NCI-H1048 (cell line): ENCODE results near the gene RTN4.
"Not testable (repeated sequence)": the region's sequence is repeated elsewhere in the genome, so short reads cannot be mapped to it uniquely, and the experiment has no call there.

Experiments
- DNase-seq: peaks from one replicate; lab custom pipeline; 2025; lab: John Stamatoyannopoulos, UW

The RTN4 gene

DNA sequence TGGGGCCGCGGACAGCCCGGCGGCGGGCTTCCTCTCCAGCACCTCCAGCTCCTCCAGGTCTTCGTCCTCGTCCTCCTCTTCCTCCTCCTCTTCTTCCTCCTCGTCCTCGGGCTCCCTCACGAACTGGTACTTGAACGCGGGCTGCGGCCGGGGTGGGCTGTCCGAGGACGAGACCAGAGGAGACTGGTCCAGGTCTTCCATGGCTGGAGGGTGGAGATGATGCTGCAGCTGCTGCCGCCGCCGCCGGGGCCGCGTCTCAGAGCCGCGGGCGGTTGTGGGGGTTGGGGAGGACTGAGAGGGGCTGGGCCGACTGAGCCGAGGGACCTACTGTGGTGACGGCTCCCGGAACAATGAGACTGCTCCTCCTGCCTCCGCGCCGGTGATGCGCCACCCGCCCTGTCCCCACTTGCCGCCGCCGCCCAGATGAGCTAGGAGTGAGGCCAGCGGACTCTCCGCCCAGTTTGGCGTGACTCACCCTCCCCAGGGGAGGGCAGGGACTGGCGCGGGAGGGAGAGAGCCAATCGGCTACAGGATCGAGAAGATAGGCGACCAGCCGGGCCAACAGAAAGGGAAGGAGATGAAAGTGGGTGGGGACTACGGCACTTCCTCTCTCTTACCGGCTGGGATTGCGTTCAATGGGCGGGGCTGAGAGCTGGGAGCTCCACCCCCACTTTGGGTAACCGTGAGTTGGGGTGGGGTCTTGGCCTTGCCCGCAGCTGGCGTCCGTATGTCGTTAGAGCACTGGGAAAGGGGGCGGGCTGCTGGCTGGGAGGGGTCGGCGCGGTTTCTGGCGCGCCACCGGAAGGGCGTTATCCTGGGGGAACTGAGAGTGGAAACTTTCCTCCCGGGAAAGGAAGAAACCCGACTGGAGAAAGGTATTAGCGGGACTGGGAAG is at the start of gene RTN4:
RTN4 (minus strand) TSS at position 352 of the 895 bp plus-strand sequence; CDS start at position 201, 151 bp downstream.
- DNase-seq = peak; percentile 94

DNA sequence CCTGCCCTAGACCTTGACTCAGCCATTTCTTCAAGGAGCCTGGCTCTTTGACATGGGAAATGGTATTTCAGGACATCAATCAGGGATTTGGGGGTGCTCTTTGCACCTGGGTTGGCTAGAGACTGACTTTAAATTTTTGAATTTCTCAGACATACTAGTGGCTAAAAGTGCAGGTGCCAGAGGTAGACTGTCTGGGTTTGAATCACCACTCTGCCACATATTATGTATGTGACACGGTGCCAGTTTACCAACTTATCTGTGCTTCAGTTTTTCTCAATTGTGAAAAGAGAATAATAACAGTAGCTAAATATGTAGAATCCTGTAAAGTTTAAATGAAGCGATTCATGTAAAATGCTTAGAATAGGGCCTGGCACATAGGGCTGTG is 49.2 kb upstream of the RTN4 start:
- DNase-seq = no peak

GRCh38 chr2:55097461-55098410 is 47.5 kb upstream of the RTN4 start:
- DNase-seq = no peak

DNA sequence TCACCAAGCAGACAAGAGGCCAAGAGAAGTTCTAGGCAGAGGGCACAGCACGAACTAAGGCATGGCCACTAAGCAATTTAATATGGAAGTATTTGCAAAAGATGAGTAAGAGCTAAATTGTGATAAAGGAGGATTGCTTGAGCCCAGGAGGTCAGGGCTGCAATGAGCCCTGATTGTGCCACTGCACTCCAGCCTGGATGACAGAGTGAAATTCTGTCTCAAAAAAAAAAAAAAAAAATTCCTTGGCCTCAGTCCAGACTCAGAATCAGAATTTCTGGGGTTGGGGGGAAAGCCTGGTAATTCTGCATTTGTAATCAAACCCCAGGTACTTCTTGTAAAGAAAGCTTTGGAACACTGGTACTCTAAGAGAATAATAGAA is 46.8 kb upstream of the RTN4 start:
- no peak for DNase-seq

GRCh38 chr2:55096586-55096985 is 46.3 kb upstream of the RTN4 start:
- DNase-seq = no peak

DNA sequence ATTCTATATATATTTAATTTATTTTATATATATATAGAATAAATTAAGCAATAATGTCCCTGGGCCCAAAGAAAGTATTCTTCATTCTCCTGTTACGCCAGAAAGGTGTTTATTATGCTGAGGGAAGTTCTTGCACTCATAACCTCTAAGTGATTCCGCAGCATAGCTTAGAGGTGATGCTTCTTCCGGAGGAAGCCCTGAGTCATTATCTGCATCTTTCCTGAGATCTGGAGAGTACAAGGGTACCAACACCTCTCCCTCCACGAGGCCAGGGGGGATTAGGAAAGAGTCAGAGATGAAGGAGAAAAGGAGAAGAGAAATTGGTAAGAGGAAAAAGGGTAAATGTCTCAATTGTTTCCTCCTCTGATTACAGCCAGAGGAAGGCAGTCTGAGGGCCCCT is 43.1 kb upstream of the RTN4 start:
- no peak for DNase-seq

GRCh38 chr2:55092439-55092838 is 42.2 kb upstream of the RTN4 start:
- DNase-seq = no peak

DNA sequence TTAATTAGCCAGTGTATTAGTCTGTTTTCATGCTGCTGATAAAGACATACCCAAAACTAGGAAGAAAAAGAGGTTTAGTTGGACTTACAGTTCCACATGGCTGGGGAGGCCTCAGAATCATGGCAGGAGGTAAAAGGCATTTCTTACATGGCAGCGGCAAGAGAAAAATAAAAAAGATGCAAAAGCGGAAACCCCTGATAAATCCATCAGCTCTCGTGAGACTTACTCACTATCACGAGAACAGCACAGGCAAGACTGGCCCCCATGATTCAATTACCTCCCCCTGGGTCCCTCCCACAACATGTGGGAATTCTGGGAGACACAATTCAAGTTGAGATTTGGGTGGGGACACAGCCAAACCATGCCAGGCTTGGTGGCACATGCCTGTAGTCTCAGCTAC is 41.4 kb upstream of the RTN4 start:
- DNase-seq = not testable (repeated sequence)

DNA sequence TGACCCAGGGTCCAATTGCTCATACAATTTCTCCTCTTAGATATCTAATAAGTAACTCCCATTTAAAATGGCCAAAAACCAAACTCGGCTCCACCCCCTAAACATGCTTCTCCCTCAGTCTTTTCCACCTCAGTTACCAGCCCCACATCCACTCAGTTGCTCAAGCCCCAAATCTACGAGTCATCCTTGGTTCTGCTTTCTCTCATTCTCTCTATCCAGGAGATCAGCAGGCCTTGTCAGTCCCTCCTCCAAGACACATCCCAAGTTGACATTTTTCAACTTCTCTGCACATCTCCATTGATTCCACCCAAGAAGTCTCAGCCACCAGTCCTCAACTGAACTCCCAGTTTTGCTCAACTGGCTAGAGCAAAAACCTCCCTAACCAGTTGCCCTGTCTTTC is 40.5 kb upstream of the RTN4 start:
- DNase-seq = no peak

GRCh38 chr2:55089726-55090125 is 39.5 kb upstream of the RTN4 start:
- DNase-seq = no peak

DNA sequence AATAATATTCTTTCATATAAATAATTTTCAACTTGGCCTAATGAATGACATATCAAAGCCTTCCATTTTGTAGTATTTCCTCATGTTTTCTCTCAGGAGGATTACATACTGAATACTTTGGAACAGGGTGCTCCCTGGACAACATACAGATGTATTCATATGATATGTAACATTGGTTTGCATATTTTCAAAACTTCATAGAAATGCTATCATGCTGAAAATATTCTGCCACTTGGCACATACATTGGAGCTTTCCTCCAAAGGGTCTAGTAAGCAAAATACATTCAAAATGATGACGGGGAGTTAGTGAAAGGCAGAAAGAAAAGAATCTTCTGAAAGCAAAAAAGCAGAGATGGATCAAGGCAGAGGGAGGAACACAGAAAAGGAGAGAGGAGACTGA is 38.1 kb upstream of the RTN4 start:
- DNase-seq = no peak

DNA sequence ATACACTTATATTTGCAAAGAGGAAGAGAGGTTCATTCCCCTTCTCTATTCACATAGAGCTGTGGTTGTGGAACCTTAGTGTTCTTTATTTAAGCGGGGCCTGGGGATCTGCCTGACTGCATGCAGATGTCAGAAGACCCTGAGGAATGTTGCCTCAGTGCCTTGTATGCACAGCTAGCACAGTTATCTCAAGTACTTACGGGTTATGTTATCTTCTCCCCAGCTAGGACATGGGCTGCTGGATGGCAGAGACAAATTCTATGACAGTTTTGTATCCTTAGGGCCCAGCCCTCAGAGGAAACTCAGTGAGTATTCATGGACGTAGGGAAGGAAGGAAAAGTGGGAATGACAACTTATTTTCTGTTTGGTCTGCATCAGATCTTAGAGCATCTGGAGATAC is 37.7 kb upstream of the RTN4 start:
- no peak for DNase-seq

- DNase-seq = no peak
Observed at GRCh38 chr2:55087501-55087900, 37.2 kb upstream of the RTN4 start.

GRCh38 chr2:55085113-55086040 is 35.1 kb upstream of the RTN4 start:
- DNase-seq = no peak

DNA sequence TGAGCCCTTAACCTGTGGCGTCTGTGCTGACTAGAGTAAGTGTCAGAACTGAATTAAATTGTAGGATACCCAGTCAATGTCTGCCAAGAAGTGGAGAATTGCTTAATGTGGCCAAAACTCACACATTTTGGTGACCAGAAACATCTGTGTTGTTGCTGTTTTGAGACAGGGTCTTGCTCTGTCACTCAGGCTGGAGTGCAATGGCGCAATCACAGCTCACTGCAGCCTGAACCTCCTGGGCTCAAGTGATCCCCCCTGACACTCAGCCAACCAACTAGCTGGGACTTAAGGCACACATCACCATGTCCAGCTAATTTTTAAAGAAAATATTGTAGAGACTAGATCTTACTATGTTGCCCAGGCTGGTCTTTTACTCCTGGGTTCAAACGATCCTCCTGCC is 34.4 kb upstream of the RTN4 start:
- no peak for DNase-seq

GRCh38 chr2:55080204-55080738 is 30.0 kb upstream of the RTN4 start:
- DNase-seq = no peak

DNA sequence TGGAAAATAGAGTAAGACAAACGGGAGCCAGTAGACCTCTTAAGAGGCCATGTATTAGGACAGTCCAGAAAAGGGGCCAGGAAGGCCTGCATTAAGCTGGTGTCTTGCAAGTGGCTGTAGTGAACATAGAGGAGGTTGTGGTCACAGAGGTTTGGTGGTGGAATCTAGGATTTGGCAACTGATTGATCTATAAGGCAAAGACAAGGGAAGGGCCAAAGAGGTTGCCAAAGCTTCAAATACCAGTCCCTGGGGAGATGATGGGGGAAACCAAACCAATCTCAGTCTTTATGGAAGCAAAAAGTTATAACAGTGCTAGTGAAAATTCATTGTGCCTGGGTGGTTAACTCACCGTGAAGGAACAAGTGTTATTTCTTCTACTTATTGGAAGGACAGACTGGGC is 28.7 kb upstream of the RTN4 start:
- no peak for DNase-seq

DNA sequence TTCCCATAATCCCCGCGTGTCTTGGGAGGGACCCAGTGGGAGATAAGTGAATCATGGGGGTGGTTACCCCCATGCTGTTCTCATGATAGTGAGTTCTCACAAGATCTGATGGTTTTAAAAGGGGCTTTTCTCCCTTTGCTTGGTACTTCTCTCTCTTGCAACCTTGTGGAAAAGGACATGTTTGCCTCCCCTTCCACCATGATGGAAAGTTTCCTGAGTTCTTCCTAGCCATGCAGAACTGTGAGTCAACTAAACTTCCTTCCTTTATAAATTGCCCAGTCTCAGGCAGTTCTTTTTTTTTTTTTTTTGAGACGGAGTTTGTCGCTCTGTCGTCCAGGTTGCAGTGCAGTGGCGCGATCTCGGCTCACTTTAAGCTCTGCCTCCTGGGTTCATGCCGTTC is 26.5 kb upstream of the RTN4 start:
- no peak for DNase-seq

DNA sequence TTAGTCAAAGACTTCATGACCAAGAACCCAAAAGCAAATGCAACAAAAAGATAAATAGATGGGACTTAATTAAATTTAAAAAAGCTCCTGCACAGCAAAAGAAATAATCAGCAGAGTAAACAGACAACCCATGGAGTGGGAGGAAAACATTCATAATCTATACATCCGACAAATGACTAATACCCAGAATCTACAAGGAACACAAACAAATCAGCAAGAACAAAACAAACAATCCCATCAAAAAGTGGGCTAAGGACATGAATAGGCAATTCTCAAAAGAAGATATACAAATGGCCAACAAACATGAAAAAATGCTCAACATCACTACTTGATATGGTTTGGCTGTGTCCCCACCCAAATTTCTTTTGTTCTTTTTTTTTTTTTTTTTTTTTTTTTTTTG is 25.8 kb upstream of the RTN4 start:
- DNase-seq = not testable (repeated sequence)

DNA sequence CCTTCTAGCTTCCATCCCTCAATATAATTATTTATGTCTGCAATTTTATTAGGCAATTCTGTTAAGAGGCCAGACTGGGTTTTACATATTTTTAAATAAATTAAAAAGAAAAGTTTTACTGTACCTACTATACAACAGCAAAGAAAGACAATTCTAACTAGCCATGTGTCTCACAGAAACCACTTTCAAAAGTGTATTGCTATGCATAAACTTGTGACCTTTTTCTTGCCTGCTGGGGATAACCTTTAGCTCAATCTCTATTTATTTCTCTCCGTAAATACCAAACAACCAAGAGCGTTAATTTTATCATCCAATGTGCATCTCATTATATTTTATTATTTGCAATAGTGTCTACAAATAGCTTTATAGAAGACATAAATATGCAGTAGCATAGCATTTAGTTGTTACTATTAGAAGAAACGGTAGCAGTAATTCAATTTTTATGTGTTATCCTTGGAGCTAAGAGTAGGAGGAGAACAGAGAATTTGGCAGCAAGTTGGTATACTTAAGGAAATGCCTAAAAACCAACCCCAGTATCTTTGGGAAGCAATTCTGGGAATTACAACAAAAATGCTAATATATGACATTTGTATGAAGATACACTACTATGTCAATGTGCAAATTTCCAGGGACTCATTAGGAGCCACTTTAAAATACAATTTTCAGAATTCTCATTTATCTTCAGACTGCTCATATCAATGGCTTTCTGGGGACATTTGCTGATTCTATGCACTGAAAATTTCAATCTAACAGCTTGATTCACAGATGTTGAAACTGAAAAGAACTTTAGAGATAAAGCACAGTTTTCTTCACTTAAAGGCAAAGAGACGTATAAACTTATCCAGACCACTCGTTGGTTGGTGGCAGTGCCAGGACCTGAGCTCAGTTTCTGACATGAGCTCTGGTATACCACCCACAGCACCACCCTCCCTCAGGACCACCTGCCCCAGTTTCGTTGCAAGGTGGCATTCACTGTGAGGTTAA is 23.0 kb upstream of the RTN4 start:
- DNase-seq = no peak
